HG02840 (cell line): ENCODE measurements around the gene UBXN7.
A peak's percentile ranks its signal among the peaks of the same experiment; 100 is the strongest.
"Not testable (repeated sequence)": the region's sequence is repeated elsewhere in the genome, so short reads cannot be mapped to it uniquely, and the experiment has no call there.

Experiments
- ATAC-seq: cut with Tn5 transposase; IDR thresholded peaks from one replicate; pipeline ENCODE4 v1.9.1; 2021; ENCODE audit warnings: mild to moderate bottlenecking, moderate library complexity, moderate number of reproducible peaks; ENCODE audit not compliant: unreplicated experiment, low FRiP score

UBXN7 gene, protein sequence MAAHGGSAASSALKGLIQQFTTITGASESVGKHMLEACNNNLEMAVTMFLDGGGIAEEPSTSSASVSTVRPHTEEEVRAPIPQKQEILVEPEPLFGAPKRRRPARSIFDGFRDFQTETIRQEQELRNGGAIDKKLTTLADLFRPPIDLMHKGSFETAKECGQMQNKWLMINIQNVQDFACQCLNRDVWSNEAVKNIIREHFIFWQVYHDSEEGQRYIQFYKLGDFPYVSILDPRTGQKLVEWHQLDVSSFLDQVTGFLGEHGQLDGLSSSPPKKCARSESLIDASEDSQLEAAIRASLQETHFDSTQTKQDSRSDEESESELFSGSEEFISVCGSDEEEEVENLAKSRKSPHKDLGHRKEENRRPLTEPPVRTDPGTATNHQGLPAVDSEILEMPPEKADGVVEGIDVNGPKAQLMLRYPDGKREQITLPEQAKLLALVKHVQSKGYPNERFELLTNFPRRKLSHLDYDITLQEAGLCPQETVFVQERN

GRCh38 chr3:196432137-196432879 is at the start of gene UBXN7:
UBXN7 (minus strand) TSS chr3:196432427; CDS start chr3:196432399, 28 bp downstream.
- ATAC-seq = peak; percentile 83

GRCh38 chr3:196477678-196478077 is 45.5 kb upstream of the UBXN7 start:
- no peak for ATAC-seq

GRCh38 chr3:196472286-196472685 is 40.1 kb upstream of the UBXN7 start:
- no peak for ATAC-seq

DNA sequence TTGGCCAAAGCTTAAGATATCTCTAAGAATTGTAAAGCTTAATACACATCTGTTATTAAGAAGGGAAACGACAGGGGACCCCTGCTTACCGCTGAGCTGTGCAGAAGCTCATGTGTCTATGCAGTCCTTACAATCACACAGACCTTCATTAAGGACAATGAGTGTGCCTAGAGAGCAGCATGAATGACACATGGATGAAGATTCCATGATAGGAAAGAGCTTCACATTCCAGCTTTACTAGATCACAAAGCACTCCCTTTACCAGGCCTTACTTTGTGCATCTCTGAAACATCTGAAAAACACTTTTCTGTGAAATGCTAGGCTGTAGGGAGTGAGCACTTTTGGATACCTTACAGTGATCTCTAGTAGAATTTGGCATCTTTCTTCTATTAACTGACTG is 39.3 kb upstream of the UBXN7 start:
- ATAC-seq = no peak

- ATAC-seq = not testable (repeated sequence)
Measured at GRCh38 chr3:196470182-196470581, 38.0 kb upstream of the UBXN7 start.

GRCh38 chr3:196463804-196464203 is 31.6 kb upstream of the UBXN7 start:
- no peak for ATAC-seq

DNA sequence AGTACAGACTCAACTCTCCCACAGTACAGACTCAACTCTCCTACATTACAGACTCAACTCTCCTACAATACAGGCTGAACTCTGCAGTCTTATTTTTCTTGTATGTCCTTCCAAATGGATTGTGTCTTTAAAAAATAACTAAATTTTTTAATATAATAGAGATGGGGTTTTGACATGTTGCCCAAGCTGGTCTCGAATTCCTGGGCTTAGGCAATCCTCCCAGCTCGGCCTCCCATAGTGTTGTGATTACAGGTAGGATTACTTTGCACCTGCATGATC is 31.2 kb upstream of the UBXN7 start:
- no peak for ATAC-seq

DNA sequence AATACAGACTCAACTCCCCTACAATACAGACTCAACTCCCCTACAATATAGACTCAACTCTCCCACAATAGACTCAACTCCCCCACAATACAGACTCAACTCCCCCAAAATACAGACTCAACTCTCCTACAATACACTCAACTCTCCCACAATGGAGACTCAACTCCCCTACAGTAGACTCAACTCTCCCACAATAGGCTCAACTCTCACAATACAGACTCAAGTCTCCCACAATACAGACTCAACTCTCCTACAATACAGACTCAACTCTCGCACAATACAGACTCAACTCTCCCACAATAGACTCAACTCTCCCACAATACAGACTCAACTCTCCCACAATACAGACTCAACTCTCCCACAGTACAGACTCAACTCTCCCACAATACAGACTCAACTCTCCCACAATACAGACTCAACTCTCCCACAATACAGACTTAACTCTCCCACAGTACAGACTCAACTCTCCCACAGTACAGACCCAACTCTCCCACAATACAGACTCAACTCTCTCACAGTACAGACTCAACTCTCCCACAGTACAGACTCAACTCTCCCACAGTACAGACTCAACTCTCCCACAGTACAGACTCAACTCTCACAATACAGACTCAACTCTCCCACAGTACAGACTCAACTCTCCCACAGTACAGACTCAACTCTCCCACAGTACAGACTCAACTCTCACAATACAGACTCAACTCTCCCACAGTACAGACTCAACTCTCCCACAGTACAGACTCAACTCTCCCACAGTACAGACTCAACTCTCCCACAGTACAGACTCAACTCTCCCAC is 30.7 kb upstream of the UBXN7 start:
- ATAC-seq = not testable (repeated sequence)

- ATAC-seq = no peak
Measured at GRCh38 chr3:196458063-196458462, 25.8 kb upstream of the UBXN7 start.

DNA sequence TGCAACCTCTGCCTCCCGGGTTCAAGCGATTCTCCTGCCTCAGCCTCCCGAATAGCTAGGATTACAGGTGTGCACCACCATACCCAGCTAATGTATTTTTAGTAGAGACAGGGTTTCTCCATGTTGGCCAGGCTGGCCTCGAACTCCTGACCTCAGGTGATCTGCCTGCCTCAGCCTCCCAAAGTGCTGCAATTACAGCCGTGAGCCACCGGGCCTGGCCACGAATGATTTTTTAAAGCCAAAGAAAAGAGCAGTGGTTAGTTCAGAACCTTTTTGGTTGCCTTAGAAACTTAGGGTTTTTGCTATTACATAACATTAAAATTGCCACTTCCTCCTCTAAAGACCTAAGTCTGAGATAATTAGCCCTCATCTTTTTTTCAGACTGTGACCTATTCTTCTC is 25.2 kb upstream of the UBXN7 start:
- not testable (repeated sequence) for ATAC-seq

DNA sequence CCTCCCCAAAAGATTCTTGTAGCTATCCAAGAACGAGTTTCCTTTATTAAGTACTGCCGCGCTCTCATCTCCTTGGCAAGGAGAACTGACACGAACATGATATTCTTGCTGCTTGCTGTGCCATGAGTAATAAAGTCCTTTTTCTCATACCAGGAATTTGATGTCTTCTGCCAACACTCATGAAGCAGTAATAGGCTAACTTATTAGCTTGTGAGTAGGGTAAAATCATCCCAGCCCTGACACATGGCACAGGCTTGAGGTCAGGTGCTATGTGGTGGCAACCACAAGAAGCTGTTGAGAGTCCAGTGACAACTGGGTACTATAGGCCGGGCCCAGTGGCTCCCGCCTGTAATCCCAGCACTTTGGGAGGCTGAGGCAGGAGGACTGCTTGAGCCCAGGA is 22.7 kb upstream of the UBXN7 start:
- no peak for ATAC-seq

DNA sequence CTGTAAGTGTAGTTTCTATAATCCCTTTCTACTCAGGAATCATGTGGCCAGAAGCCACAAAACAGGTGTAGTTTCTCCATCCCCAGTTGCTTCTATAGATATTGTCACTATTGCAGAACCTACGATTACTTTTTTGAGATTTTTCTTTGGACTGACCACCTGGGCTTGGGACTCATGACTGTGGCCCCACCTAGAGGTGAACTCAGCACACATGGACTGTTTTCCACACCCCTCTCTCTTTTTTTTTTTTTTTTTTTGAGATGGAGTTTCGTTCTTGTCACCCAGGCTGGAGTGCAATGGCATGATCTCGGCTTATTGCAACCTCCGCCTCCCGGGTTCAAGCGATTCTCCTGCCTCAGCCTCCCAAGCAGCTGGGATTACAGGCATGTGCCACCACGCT is 13.2 kb upstream of the UBXN7 start:
- ATAC-seq = not testable (repeated sequence)

GRCh38 chr3:196444500-196444894 is 12.3 kb upstream of the UBXN7 start:
- ATAC-seq = no peak

DNA sequence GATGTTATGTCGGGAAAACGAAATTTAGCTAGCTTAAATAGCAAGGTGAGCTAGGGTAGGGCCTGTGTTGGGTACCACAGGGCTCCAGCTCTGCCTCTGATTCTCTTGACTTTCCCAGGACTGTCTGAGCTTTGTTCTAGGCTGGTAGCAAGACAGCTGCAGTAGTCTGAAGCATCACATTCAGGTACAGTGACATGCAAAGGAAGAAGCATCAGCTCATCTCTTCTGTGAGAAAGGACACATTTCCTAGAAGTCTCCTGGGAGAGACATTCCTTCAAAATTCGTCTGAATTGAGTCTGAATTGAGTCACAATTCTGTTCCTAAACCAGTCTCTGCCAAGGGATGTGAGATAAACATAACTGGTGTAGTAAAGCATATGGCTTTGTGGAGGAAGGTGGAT is 8.5 kb upstream of the UBXN7 start:
- no peak for ATAC-seq

DNA sequence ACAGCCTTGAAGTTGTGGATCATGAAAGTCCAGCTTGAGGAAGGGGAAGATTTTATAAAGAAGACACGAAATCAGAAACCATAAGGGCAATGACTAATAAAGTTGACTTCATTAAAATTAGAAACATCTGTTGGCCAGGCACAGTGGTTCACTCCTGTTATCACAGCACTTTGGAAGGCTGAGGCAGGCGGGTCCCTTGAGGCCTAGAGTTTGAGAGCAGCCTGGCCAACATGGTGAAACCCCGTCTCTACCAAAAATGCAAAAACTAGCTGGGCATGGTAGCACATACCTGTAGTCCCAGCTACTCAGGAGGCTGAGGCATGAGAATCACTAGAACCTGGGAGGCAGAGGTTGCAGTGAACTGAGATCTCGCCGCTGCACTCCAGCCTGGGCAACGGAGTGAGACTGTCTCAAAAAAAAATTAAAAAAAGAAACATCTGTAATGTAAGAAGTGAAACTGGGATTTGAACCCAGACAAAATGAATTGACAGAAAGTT is 7.9 kb upstream of the UBXN7 start:
- ATAC-seq = no peak

DNA sequence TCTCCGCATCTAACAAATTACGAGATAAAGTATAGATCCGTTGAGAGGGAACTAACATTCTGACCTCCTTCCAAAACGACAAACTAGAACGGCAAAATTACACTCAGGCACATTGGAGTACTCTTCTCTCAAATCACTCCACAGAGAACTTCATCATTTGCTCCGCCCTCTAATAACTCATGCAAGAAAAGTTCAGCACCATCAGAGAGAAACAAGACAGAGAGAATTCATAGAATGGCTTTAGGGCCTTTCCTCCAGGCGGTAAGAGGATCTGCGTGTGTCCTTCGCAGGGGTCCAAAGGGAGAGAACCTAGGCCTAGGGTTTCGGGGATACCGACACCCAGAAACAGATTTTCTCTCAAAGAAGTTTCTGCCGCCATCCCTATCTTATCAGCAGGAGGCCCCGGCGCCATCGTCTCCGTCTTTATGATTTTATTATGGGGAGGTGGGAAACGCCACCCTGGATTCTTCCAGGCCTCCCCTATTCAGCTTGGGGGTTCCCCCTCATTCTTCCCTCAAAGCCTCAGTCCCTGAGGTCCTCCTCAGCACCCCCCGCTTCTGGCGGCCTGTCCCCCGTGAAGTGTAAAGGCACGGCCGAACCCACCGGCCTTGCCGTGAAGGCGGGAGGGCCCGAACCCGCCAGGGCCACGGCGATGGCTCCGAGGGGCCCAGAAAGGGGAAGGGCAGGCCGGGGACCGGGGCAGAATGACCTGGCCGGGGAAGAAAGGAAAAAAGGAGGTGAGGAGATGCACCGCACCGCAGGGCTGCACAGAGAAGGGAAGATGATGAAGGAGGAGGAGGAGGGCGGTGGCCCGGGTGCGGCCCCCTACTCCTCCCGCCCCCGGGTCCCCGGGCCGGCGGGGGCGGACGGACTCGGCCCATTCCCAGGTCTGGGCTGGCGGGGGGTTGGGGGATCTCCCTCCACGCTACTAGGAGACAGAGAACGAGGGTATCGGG is 768 bp downstream of the UBXN7 start:
- ATAC-seq = peak; percentile 35

GRCh38 chr3:196428041-196428440 is 4.2 kb downstream of the UBXN7 start:
- no peak for ATAC-seq

- ATAC-seq = not testable (repeated sequence)
Measured at GRCh38 chr3:196424421-196424820, 7.8 kb downstream of the UBXN7 start.

- no peak for ATAC-seq
Measured at GRCh38 chr3:196423044-196423781, 9.0 kb downstream of the UBXN7 start.
